Renal cortex interstitium (tissue), 11 donors: ENCODE results near the gene TTC28. TPM values are rescaled to one million over a fixed set of nuclear protein-coding genes. Genes with fewer than 3 reads are reported as not detected.

Experiments
- DNase-seq, 11 donors: peaks; one replicate each; pipeline ENCODE4 v3.0.0-alpha.2; 2013; ENCODE audit warnings: low read depth in 9 of 11, low spot score in 4 of 11; ENCODE audit errors: extremely low read depth in 1 of 11
- polyA plus RNA-seq, 3 donors: library from polyadenylated mRNA; unstranded; fragments of 120-200 nt; gene quantifications; one replicate each; pipeline ENCODE4 v1.2.1, GENCODE V29; 2013; ENCODE audit not compliant: insufficient read length in 3 of 3

Gene TTC28
- polyA plus RNA-seq, 3 donors: 33.1 to 43.1 (median 35.9) TPM

GRCh38 chr22:28282405-28283067 lies 397.1 kb downstream of the TTC28 start:
- no peak for DNase-seq

GRCh38 chr22:28279888-28280287 lies 399.8 kb downstream of the TTC28 start:
- DNase-seq: no peak

- no peak for DNase-seq
These were observed 410.4 kb downstream of the TTC28 start for GRCh38 chr22:28269277-28269676.

- no peak for DNase-seq
These were observed 410.8 kb downstream of the TTC28 start for GRCh38 chr22:28268850-28269249.

GRCh38 chr22:28268171-28268570 lies 411.5 kb downstream of the TTC28 start:
- no peak for DNase-seq

- no peak for DNase-seq
These were observed 419.0 kb downstream of the TTC28 start for GRCh38 chr22:28260619-28261018.

- no peak for DNase-seq
These were observed 419.8 kb downstream of the TTC28 start for GRCh38 chr22:28259774-28260312.

GRCh38 chr22:28254396-28254795 lies 425.2 kb downstream of the TTC28 start:
- DNase-seq: no peak

- DNase-seq: no peak
These were observed 427.1 kb downstream of the TTC28 start for GRCh38 chr22:28252539-28252938.

- no peak for DNase-seq
These were observed 429.5 kb downstream of the TTC28 start for GRCh38 chr22:28250036-28250695.

- no peak for DNase-seq
These were observed 430.2 kb downstream of the TTC28 start for GRCh38 chr22:28249402-28249801.

- DNase-seq: no peak
These were observed 431.8 kb downstream of the TTC28 start for GRCh38 chr22:28247667-28248363.

- no peak for DNase-seq
These were observed 432.5 kb downstream of the TTC28 start for GRCh38 chr22:28247136-28247535.

- DNase-seq: no peak
These were observed 433.2 kb downstream of the TTC28 start for GRCh38 chr22:28246397-28246796.

GRCh38 chr22:28245579-28246224 lies 433.9 kb downstream of the TTC28 start:
- DNase-seq: no peak

GRCh38 chr22:28244757-28245156 lies 434.9 kb downstream of the TTC28 start:
- DNase-seq: no peak

- DNase-seq: no peak
These were observed 436.1 kb downstream of the TTC28 start for GRCh38 chr22:28243539-28243938.

- DNase-seq: no peak
These were observed 437.9 kb downstream of the TTC28 start for GRCh38 chr22:28241656-28242290.

GRCh38 chr22:28239941-28240340 lies 439.7 kb downstream of the TTC28 start:
- no peak for DNase-seq
